ENCODE data around the gene MACROD2. TPM values are rescaled to one million over a fixed set of nuclear protein-coding genes. Genes with fewer than 3 reads are reported as not detected.

Gene MACROD2
- polyA plus RNA-seq, 1 donor (not counting 4 experiments of a cell fraction or from before 2014, with no cell fraction given): 0.71 TPM

GRCh38 chr20:14815340-14815739 is 820.0 kb downstream of the MACROD2 start:
- dilution Hi-C loops (cut with MboI; ENCODE audit: extremely low pct_ligation_motif_present, low sequenced_read_pairs): no loop called here

DNA sequence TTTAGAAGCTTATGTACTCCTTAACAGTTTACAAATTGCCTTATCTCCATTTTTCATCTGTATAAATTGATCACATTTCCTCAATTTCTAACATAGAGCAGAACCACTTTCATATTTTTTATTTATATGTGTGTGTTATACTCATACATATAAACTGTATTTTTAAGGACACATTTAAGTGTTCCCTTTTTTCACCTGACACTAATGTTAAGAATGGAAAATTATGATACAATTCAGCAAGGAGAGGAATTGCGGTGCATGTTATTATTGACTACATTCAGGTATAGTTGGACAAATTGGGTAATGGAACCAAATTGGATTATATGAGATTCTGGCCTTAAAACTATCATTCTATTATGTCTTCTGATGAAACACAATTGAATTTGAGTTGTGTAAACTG is 821.2 kb downstream of the MACROD2 start:
- TF ChIP-seq, protein P1, sequence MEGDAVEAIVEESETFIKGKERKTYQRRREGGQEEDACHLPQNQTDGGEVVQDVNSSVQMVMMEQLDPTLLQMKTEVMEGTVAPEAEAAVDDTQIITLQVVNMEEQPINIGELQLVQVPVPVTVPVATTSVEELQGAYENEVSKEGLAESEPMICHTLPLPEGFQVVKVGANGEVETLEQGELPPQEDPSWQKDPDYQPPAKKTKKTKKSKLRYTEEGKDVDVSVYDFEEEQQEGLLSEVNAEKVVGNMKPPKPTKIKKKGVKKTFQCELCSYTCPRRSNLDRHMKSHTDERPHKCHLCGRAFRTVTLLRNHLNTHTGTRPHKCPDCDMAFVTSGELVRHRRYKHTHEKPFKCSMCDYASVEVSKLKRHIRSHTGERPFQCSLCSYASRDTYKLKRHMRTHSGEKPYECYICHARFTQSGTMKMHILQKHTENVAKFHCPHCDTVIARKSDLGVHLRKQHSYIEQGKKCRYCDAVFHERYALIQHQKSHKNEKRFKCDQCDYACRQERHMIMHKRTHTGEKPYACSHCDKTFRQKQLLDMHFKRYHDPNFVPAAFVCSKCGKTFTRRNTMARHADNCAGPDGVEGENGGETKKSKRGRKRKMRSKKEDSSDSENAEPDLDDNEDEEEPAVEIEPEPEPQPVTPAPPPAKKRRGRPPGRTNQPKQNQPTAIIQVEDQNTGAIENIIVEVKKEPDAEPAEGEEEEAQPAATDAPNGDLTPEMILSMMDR (optimal IDR thresholded peaks at IDR 0.05 in 1 of 3, IDR thresholded peaks at IDR 0.05 in 1 of 3, conservative IDR thresholded peaks at IDR 0.05 in 1 of 3; ENCODE audit: extremely low read depth in 1 of 3, insufficient read depth in 2 of 3, low read length in 3 of 3): no peak
- no peak for TF ChIP-seq EZH2 (IDR thresholded peaks at IDR 0.05; ENCODE audit: low read length)
- Histone ChIP-seq H3K27ac (ENCODE audit: control insufficient read depth, insufficient read depth, low read length) (no peak overlapping the region), H3K9ac (ENCODE audit: control insufficient read depth, extremely low read depth, insufficient read depth, low read length) (no peak overlapping the region), H3K4me1 (ENCODE audit: control insufficient read depth, extremely low read depth, insufficient read depth, low read length) (no peaks in the 10 kb centered on the region), H3K36me3 (ENCODE audit: control insufficient read depth in 2 of 2, extremely low read depth in 1 of 2, insufficient read depth in 2 of 2, low read length in 2 of 2) (no peaks in the 10 kb centered on the region), H3K27me3 (ENCODE audit: control insufficient read depth, extremely low read depth, insufficient read depth, low read length) (no peaks in the 10 kb centered on the region), H3K4me3 (ENCODE audit: control insufficient read depth in 2 of 3, extremely low read depth in 1 of 3, insufficient read depth in 2 of 3, low read depth in 1 of 3, low read length in 3 of 3) (no peak overlapping the region), H3K9me1 (ENCODE audit: control insufficient read depth, extremely low read depth, insufficient read depth, low read length) (no peaks in the 10 kb centered on the region), H4K20me1 (ENCODE audit: control insufficient read depth, extremely low read depth, insufficient read depth, low read length) (no peaks in the 10 kb centered on the region), H3K79me2 (ENCODE audit: control insufficient read depth, insufficient read depth, low read length) (no peaks in the 10 kb centered on the region), H3K4me2 (ENCODE audit: control insufficient read depth, extremely low read depth, insufficient read depth, low read depth, low read length) (no peak overlapping the region), H3K9me3 (ENCODE audit: control insufficient read depth, low read depth, low read length) (no peaks in the 10 kb centered on the region), H2AFZ (ENCODE audit: control insufficient read depth, low read length) (no peak overlapping the region)
- dilution Hi-C loops (cut with MboI; ENCODE audit: extremely low pct_ligation_motif_present, low sequenced_read_pairs): no loop called here
- no peak for FAIRE-seq
- no peak for DNase-seq (ENCODE audit: low read depth, low spot score)

More at GRCh38 chr20:14815340-14815739, 820.0 kb downstream of the MACROD2 start:
- no peaks in the 10 kb centered on the region for H3K79me2 ChIP-seq (ENCODE audit: control insufficient read depth, insufficient read depth, low read length)
- no peak overlapping the region for H3K4me3 ChIP-seq (ENCODE audit: control insufficient read depth in 2 of 3, extremely low read depth in 1 of 3, insufficient read depth in 2 of 3, low read depth in 1 of 3, low read length in 3 of 3)
- H3K4me2 ChIP-seq (ENCODE audit: control insufficient read depth, extremely low read depth, insufficient read depth, low read depth, low read length): no peak overlapping the region
- no peaks in the 10 kb centered on the region for H3K36me3 ChIP-seq (ENCODE audit: control insufficient read depth in 2 of 2, extremely low read depth in 1 of 2, insufficient read depth in 2 of 2, low read length in 2 of 2)
- H4K20me1 ChIP-seq (ENCODE audit: control insufficient read depth, extremely low read depth, insufficient read depth, low read length): no peaks in the 10 kb centered on the region
- no peaks in the 10 kb centered on the region for H3K9me3 ChIP-seq (ENCODE audit: control insufficient read depth, low read depth, low read length)
- H3K27me3 ChIP-seq (ENCODE audit: control insufficient read depth, extremely low read depth, insufficient read depth, low read length): no peaks in the 10 kb centered on the region
- no peak overlapping the region for H3K27ac ChIP-seq (ENCODE audit: control insufficient read depth, insufficient read depth, low read length)
- no peaks in the 10 kb centered on the region for H3K9me1 ChIP-seq (ENCODE audit: control insufficient read depth, extremely low read depth, insufficient read depth, low read length)
- no peak overlapping the region for H2AFZ ChIP-seq (ENCODE audit: control insufficient read depth, low read length)
- FAIRE-seq (no peak), DNase-seq (ENCODE audit: low read depth, low spot score) (no peak)
- H3K9ac ChIP-seq (ENCODE audit: control insufficient read depth, extremely low read depth, insufficient read depth, low read length): no peak overlapping the region
- H3K4me1 ChIP-seq (ENCODE audit: control insufficient read depth, extremely low read depth, insufficient read depth, low read length): no peaks in the 10 kb centered on the region
- TF ChIP-seq EZH2 (IDR thresholded peaks at IDR 0.05; ENCODE audit: low read length): no peak
- TF ChIP-seq, protein P1 (optimal IDR thresholded peaks at IDR 0.05 in 1 of 3, IDR thresholded peaks at IDR 0.05 in 1 of 3, conservative IDR thresholded peaks at IDR 0.05 in 1 of 3; ENCODE audit: extremely low read depth in 1 of 3, insufficient read depth in 2 of 3, low read length in 3 of 3): no peak
